Osteocyte (in vitro differentiated cells): ENCODE data around the gene PRG3. TPM values are rescaled to one million over a fixed set of nuclear protein-coding genes. Genes with fewer than 3 reads are reported as not detected.

Source experiments
- DNase-seq: peaks from one replicate; pipeline ENCODE4 v3.0.0; 2021; ENCODE audit warnings: mixed read lengths; ENCODE audit not compliant: unreplicated experiment; ENCODE audit errors: extremely low spot score
- H3K27ac Mint-ChIP-seq: one replicate; pipeline ENCODE4 v1.8.0; 2021; ENCODE audit warnings: mild to moderate bottlenecking, mixed read lengths; ENCODE audit not compliant: unreplicated experiment
- H3K27me3 Mint-ChIP-seq: one replicate; pipeline ENCODE4 v1.8.0; 2021; ENCODE audit warnings: mixed read lengths; ENCODE audit not compliant: unreplicated experiment
- H3K36me3 Mint-ChIP-seq: one replicate; pipeline ENCODE4 v1.8.0; 2021; ENCODE audit warnings: mixed read lengths; ENCODE audit not compliant: unreplicated experiment
- H3K4me1 Mint-ChIP-seq: one replicate; pipeline ENCODE4 v1.8.0; 2021; ENCODE audit warnings: mixed read lengths; ENCODE audit not compliant: unreplicated experiment
- H3K4me3 Mint-ChIP-seq: one replicate; pipeline ENCODE4 v1.8.0; 2021; ENCODE audit warnings: mild to moderate bottlenecking, moderate library complexity, mixed read lengths; ENCODE audit not compliant: unreplicated experiment
- H3K9me3 Mint-ChIP-seq: one replicate; pipeline ENCODE4 v1.8.0; 2021; ENCODE audit warnings: mixed read lengths; ENCODE audit not compliant: unreplicated experiment
- CTCF ChIP-seq: fragments of 200-600 bp; sonication (generic); IDR thresholded peaks from 2 replicates; pipeline ENCODE4 v1.5.0; 2021; ENCODE audit warnings: antibody characterized with exemption, mild to moderate bottlenecking, moderate library complexity
- total RNA-seq: library from RNA; stranded (reverse); gene quantifications from 2 replicates; pipeline ENCODE4 v1.2.1, GENCODE V29; 2021

PRG3 gene
- total RNA-seq, 1 donor from 2014 or later = not detected

GRCh38 chr11:57399972-57400578, 19.1 kb upstream of the PRG3 start:
- Mint-ChIP-seq H3K36me3 (no peaks in the 10 kb centered on the region), H3K27me3 (peaks cover 6% of the 10 kb centered on the region), H3K9me3 (no peaks in the 10 kb centered on the region), H3K4me3 (no peak overlapping the region), H3K4me1 (no peaks in the 10 kb centered on the region), H3K27ac (no peak overlapping the region)
- no peak for TF ChIP-seq CTCF
- DNase-seq = no peak

GRCh38 chr11:57399221-57399620, 18.3 kb upstream of the PRG3 start:
- Mint-ChIP-seq H3K4me1 (no peaks in the 10 kb centered on the region), H3K27ac (no peak overlapping the region), H3K9me3 (no peaks in the 10 kb centered on the region), H3K36me3 (no peaks in the 10 kb centered on the region), H3K4me3 (no peak overlapping the region), H3K27me3 (peaks cover 6% of the 10 kb centered on the region)
- DNase-seq = no peak
- no peak for TF ChIP-seq CTCF

- Mint-ChIP-seq H3K36me3 (no peaks in the 10 kb centered on the region), H3K9me3 (no peaks in the 10 kb centered on the region), H3K4me3 (no peak overlapping the region), H3K4me1 (no peaks in the 10 kb centered on the region), H3K27ac (no peak overlapping the region), H3K27me3 (peaks cover 12% of the 10 kb centered on the region)
- no peak for TF ChIP-seq CTCF
- no peak for DNase-seq
Observed at GRCh38 chr11:57397394-57397990, 16.5 kb upstream of the PRG3 start.

- DNase-seq = no peak
- TF ChIP-seq CTCF = no peak
- Mint-ChIP-seq H3K4me1 (no peaks in the 10 kb centered on the region), H3K27ac (no peak overlapping the region), H3K27me3 (peaks cover 16% of the 10 kb centered on the region), H3K36me3 (no peaks in the 10 kb centered on the region), H3K4me3 (no peak overlapping the region), H3K9me3 (no peaks in the 10 kb centered on the region)
Observed at GRCh38 chr11:57396744-57397143, 15.8 kb upstream of the PRG3 start.

- no peak overlapping the region for H3K4me3 Mint-ChIP-seq
- no peak for DNase-seq
Observed at GRCh38 chr11:57395905-57396623, 15.1 kb upstream of the PRG3 start.

More at GRCh38 chr11:57395905-57396623, 15.1 kb upstream of the PRG3 start:
- H3K27ac Mint-ChIP-seq = no peak overlapping the region
- peaks cover 21% of the 10 kb centered on the region for H3K27me3 Mint-ChIP-seq
- no peaks in the 10 kb centered on the region for H3K9me3 Mint-ChIP-seq
- no peaks in the 10 kb centered on the region for H3K4me1 Mint-ChIP-seq
- H3K36me3 Mint-ChIP-seq = no peaks in the 10 kb centered on the region
- no peak for TF ChIP-seq CTCF
